ENCODE results near the gene GULP1.

Gene GULP1

GRCh38 chr2:188340257-188340656 is 48.6 kb downstream of the GULP1 start:
- Mint-ChIP-seq H3K4me3 (no peak overlapping the region), H3K36me3 (ENCODE audit: low read depth) (peaks cover 32% of the 10 kb centered on the region), H3K9me3 (peaks cover 21% of the 10 kb centered on the region), H3K27me3 (ENCODE audit: low read depth, poor library complexity) (no peaks in the 10 kb centered on the region), H3K4me1 (peaks cover 10% of the 10 kb centered on the region), H3K27ac (no peak overlapping the region)
- TF ChIP-seq CTCF (IDR thresholded peaks at IDR 0.05) = no peak
- no peak for DNase-seq

- Mint-ChIP-seq H3K4me3 (no peak overlapping the region), H3K4me1 (peaks cover 10% of the 10 kb centered on the region), H3K27me3 (ENCODE audit: low read depth, poor library complexity) (no peaks in the 10 kb centered on the region), H3K36me3 (ENCODE audit: low read depth) (peaks cover 16% of the 10 kb centered on the region), H3K9me3 (peaks cover 17% of the 10 kb centered on the region), H3K27ac (no peak overlapping the region)
- TF ChIP-seq CTCF (IDR thresholded peaks at IDR 0.05) = no peak
- no peak for DNase-seq
Observed at GRCh38 chr2:188345020-188345419, 53.3 kb downstream of the GULP1 start.

- no peak for TF ChIP-seq CTCF (IDR thresholded peaks at IDR 0.05)
- Mint-ChIP-seq H3K27me3 (ENCODE audit: low read depth, poor library complexity) (no peaks in the 10 kb centered on the region), H3K9me3 (peaks cover 13% of the 10 kb centered on the region), H3K4me3 (no peak overlapping the region), H3K27ac (no peak overlapping the region), H3K36me3 (ENCODE audit: low read depth) (peaks cover 12% of the 10 kb centered on the region), H3K4me1 (peaks cover 10% of the 10 kb centered on the region)
- DNase-seq = no peak
Observed at GRCh38 chr2:188345426-188345825, 53.8 kb downstream of the GULP1 start.

- Mint-ChIP-seq H3K27me3 (ENCODE audit: low read depth, poor library complexity) (no peaks in the 10 kb centered on the region), H3K27ac (no peak overlapping the region), H3K4me1 (peaks cover 10% of the 10 kb centered on the region), H3K36me3 (ENCODE audit: low read depth) (peaks cover 6% of the 10 kb centered on the region), H3K9me3 (peaks cover 8% of the 10 kb centered on the region), H3K4me3 (no peak overlapping the region)
- TF ChIP-seq CTCF (IDR thresholded peaks at IDR 0.05) = no peak
- DNase-seq = no peak
Observed at GRCh38 chr2:188345831-188346458, 54.3 kb downstream of the GULP1 start.

GRCh38 chr2:188349019-188349418 is 57.3 kb downstream of the GULP1 start:
- Mint-ChIP-seq H3K4me1 (peaks cover 9% of the 10 kb centered on the region), H3K27me3 (ENCODE audit: low read depth, poor library complexity) (no peaks in the 10 kb centered on the region), H3K9me3 (no peaks in the 10 kb centered on the region), H3K4me3 (no peak overlapping the region), H3K36me3 (ENCODE audit: low read depth) (peaks cover 13% of the 10 kb centered on the region), H3K27ac (no peak overlapping the region)
- TF ChIP-seq CTCF (IDR thresholded peaks at IDR 0.05) = no peak
- DNase-seq = no peak

- no peak for DNase-seq
- Mint-ChIP-seq H3K4me1 (no peaks in the 10 kb centered on the region), H3K4me3 (no peak overlapping the region), H3K27me3 (ENCODE audit: low read depth, poor library complexity) (no peaks in the 10 kb centered on the region), H3K9me3 (peaks cover 22% of the 10 kb centered on the region), H3K27ac (no peak overlapping the region), H3K36me3 (ENCODE audit: low read depth) (peaks cover 38% of the 10 kb centered on the region)
- no peak for TF ChIP-seq CTCF (IDR thresholded peaks at IDR 0.05)
Observed at GRCh38 chr2:188353282-188353681, 61.6 kb downstream of the GULP1 start.
